H1 (cell line): ENCODE data around the gene CACNG7. TPM values are rescaled to one million over a fixed set of nuclear protein-coding genes. Genes with fewer than 3 reads are reported as not detected.

ENCODE experiments used
- microRNA counts: library from miRNA; unstranded; fragments of <30 nt; microRNA quantifications from one replicate; lab custom pipeline; 2015
- polyA plus RNA-seq, 7 experiments: library from polyadenylated mRNA; depleted of rRNA in 3 of 7; stranded (reverse) in 5 of 7; unstranded in 2 of 7; fragments of >200 nt in 5 of 7; fragments of 200-250 nt in 2 of 7; gene quantifications; 1 replicate in 5 of 7; 2 replicates in 1 of 7; 4 replicates in 1 of 7; pipeline versions ENCODE4 v1.2.1 to v1.2.3, GENCODE V29; 2011 to 2013; ENCODE audit warnings: missing spikeins in 2 of 7, mixed read lengths in 2 of 7
- total RNA-seq: library from RNA; stranded (reverse); fragmentation: NEBNext Ultra II Directional; extraction: Animal tissue kit (Norgen Biotek cat#: 25700); gene quantifications from 2 replicates; pipeline ENCODE4 v1.2.1, GENCODE V29; 2021

Gene CACNG7
- total and polyA plus RNA-seq, 2 of the 8 experiments (the other 6 are each of a cell fraction or from before 2014, with no cell fraction given): 28.9 to 69.8 TPM

MicroRNA genes within 50 kb of the gene (microRNA counts, 767-probe panel; counts per million panel counts)
- 879 counts per million, percentile 95 among the panel's probes with 10 or more counts for microRNA hsa-miR-935 (lab: Ali Mortazavi, UCI)

Other genes starting within 250 kb of the CACNG7 start
- 1.8 and 1.9 TPM in 2 replicates for gene NLRP12, start 85.0 kb upstream of the CACNG7 start, total RNA-seq
- 1.0 and 2.5 TPM in 2 replicates for gene NLRP12, start 85.0 kb upstream of the CACNG7 start, polyA plus RNA-seq (2011; rRNA removed)
- gene MYADM, start 41.4 kb upstream of the CACNG7 start, total RNA-seq: 70.1 and 70.5 TPM in 2 replicates
- gene MYADM, start 41.4 kb upstream of the CACNG7 start, polyA plus RNA-seq (2011; rRNA removed): 74.2 and 122 TPM in 2 replicates
- 10.6 and 12.4 TPM in 2 replicates for gene PRKCG, start 27.1 kb upstream of the CACNG7 start, total RNA-seq
- 6.1 and 14.0 TPM in 2 replicates for gene PRKCG, start 27.1 kb upstream of the CACNG7 start, polyA plus RNA-seq (2011; rRNA removed)
- gene CACNG8, start 53.7 kb downstream of the CACNG7 start, total RNA-seq: 4.5 and 5.7 TPM in 2 replicates
- 0.41 and 0.93 TPM in 2 replicates for gene CACNG8, start 53.7 kb downstream of the CACNG7 start, polyA plus RNA-seq (2011; rRNA removed)
- gene CACNG6, start 82.4 kb downstream of the CACNG7 start, total RNA-seq: 1.2 and 1.4 TPM in 2 replicates
- gene CACNG6, start 82.4 kb downstream of the CACNG7 start, polyA plus RNA-seq (2011; rRNA removed): 1.6 and 2.9 TPM in 2 replicates
- 0.65 TPM in 1 of 2 replicates, not detected in the other for gene VSTM1, start 154.6 kb downstream of the CACNG7 start, total RNA-seq
- gene VSTM1, start 154.6 kb downstream of the CACNG7 start, polyA plus RNA-seq (2011; rRNA removed): 0.12 and 0.17 TPM in 2 replicates
- not detected in 2 replicates for gene TARM1, start 172.1 kb downstream of the CACNG7 start, total RNA-seq
- not detected in 2 replicates for gene TARM1, start 172.1 kb downstream of the CACNG7 start, polyA plus RNA-seq (2011; rRNA removed)
- 0.90 and 1.1 TPM in 2 replicates for gene OSCAR, start 191.5 kb downstream of the CACNG7 start, total RNA-seq
- gene OSCAR, start 191.5 kb downstream of the CACNG7 start, polyA plus RNA-seq (2011; rRNA removed): 1.1 and 2.2 TPM in 2 replicates
- 175 and 177 TPM in 2 replicates for gene NDUFA3, start 193.6 kb downstream of the CACNG7 start, total RNA-seq
- gene NDUFA3, start 193.6 kb downstream of the CACNG7 start, polyA plus RNA-seq (2011; rRNA removed): 208 and 294 TPM in 2 replicates
- gene TFPT, start 206.4 kb downstream of the CACNG7 start, total RNA-seq: 17.7 TPM in 2 replicates
- 10.4 and 17.3 TPM in 2 replicates for gene TFPT, start 206.4 kb downstream of the CACNG7 start, polyA plus RNA-seq (2011; rRNA removed)
- 89.5 and 97.4 TPM in 2 replicates for gene PRPF31, start 206.5 kb downstream of the CACNG7 start, total RNA-seq
- gene PRPF31, start 206.5 kb downstream of the CACNG7 start, polyA plus RNA-seq (2011; rRNA removed): 51.1 and 67.1 TPM in 2 replicates
- gene CNOT3, start 228.5 kb downstream of the CACNG7 start, total RNA-seq: 82.9 and 86.4 TPM in 2 replicates
- 21.2 and 44.0 TPM in 2 replicates for gene CNOT3, start 228.5 kb downstream of the CACNG7 start, polyA plus RNA-seq (2011; rRNA removed)